ENCODE measurements around the gene RTN4.

DNA sequence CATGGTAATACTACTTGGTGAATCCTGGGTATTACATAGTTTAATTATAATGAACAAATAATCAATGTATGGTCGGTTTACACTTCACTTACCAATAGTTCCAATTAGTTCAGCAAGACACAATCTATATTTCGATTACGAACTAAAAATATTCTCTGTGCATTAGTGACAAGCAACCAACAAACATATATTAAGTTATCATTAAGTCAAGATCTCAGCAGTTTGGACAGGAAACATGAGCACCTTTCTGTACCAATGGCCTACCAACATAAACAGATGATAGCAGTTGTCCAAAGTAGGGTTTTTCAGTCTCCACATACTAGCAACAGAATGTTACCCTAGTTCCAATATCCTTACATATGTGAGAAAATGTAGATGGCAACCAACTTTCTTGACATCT is 32.8 kb downstream of the RTN4 start:
- no peak for TF ChIP-seq EZH2 (IDR thresholded peaks at IDR 0.05; ENCODE audit: borderline replicate concordance, low read depth, low read length, severe bottlenecking)
- TF ChIP-seq, protein P1, sequence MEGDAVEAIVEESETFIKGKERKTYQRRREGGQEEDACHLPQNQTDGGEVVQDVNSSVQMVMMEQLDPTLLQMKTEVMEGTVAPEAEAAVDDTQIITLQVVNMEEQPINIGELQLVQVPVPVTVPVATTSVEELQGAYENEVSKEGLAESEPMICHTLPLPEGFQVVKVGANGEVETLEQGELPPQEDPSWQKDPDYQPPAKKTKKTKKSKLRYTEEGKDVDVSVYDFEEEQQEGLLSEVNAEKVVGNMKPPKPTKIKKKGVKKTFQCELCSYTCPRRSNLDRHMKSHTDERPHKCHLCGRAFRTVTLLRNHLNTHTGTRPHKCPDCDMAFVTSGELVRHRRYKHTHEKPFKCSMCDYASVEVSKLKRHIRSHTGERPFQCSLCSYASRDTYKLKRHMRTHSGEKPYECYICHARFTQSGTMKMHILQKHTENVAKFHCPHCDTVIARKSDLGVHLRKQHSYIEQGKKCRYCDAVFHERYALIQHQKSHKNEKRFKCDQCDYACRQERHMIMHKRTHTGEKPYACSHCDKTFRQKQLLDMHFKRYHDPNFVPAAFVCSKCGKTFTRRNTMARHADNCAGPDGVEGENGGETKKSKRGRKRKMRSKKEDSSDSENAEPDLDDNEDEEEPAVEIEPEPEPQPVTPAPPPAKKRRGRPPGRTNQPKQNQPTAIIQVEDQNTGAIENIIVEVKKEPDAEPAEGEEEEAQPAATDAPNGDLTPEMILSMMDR (IDR thresholded peaks at IDR 0.05; ENCODE audit: borderline replicate concordance, extremely low read depth, low read length, poor library complexity, severe bottlenecking) = no peak
